Thymus (tissue), 11 donors: ENCODE results near the gene TIGD1. TPM values are rescaled to one million over a fixed set of nuclear protein-coding genes. Genes with fewer than 3 reads are reported as not detected.

ENCODE experiments used
- DNase-seq, 9 donors: peaks; one replicate each; pipeline ENCODE4 v3.0.0-alpha.2; 2013; ENCODE audit warnings: low spot score in 9 of 9, low read depth in 6 of 9, missing footprints in 1 of 9
- H3K27ac ChIP-seq, 2 donors: one replicate each; pipeline ENCODE4 v1.5.1; 2013; ENCODE audit warnings: control low read depth in 1 of 2, low read depth in 1 of 2, low read length in 1 of 2, mild to moderate bottlenecking in 1 of 2, moderate library complexity in 1 of 2
- H3K27me3 ChIP-seq, 2 donors: one replicate each; pipeline ENCODE4 v1.5.1; 2013; ENCODE audit warnings: low read length in 1 of 2; ENCODE audit not compliant: control insufficient read depth in 2 of 2, insufficient read depth in 1 of 2
- H3K36me3 ChIP-seq, 2 donors: one replicate each; pipeline ENCODE4 v1.5.1; 2013; ENCODE audit warnings: low read length in 1 of 2, mild to moderate bottlenecking in 1 of 2, moderate library complexity in 1 of 2; ENCODE audit not compliant: control insufficient read depth in 2 of 2, insufficient read depth in 2 of 2
- H3K4me1 ChIP-seq, 2 donors: one replicate each; pipeline ENCODE4 v1.5.1; 2013; ENCODE audit warnings: low read length in 2 of 2; ENCODE audit not compliant: control insufficient read depth in 2 of 2, insufficient read depth in 2 of 2
- H3K4me3 ChIP-seq, 2 donors: one replicate each; pipeline ENCODE4 v1.5.1; 2013; ENCODE audit warnings: low read length in 2 of 2, control low read depth in 1 of 2, mild to moderate bottlenecking in 1 of 2
- H3K9me3 ChIP-seq, 2 donors: one replicate each; pipeline ENCODE4 v1.5.1; 2013; ENCODE audit warnings: low read length in 1 of 2, mild to moderate bottlenecking in 1 of 2; ENCODE audit not compliant: control insufficient read depth in 2 of 2, insufficient read depth in 1 of 2
- WGBS: extraction: QIAGEN DNeasy Blood & Tissue Kit; methylation state at CpG from one replicate; pipeline ENCODE4 v1.1.7; 2013; 5-methylcytosine and 5-hydroxymethylcytosine counted together
- polyA plus RNA-seq: library from polyadenylated mRNA; stranded (reverse); fragments of 200-250 nt; gene quantifications from one replicate; pipeline ENCODE4 v1.2.3, GENCODE V29; 2013
- total RNA-seq: library from RNA; stranded (reverse); fragments of 120-200 nt; gene quantifications from one replicate; pipeline ENCODE4 v1.2.4, GENCODE V29; 2013
- donor health status: healthy.

The TIGD1 gene
- total and polyA plus RNA-seq, 2 donors: 8.3 to 16.2 TPM

GRCh38 chr2:232543928-232544631 lies 6.3 kb downstream of the TIGD1 start:
- Histone ChIP-seq H3K27me3 (peaks cover 0 to 17% of the 10 kb centered on the region in 2 donors), H3K4me1 (peaks cover 0 to 2% of the 10 kb centered on the region in 2 donors), H3K27ac (no peak overlapping the region), H3K36me3 (peaks cover 13 to 18% of the 10 kb centered on the region in 2 donors), H3K4me3 (no peak overlapping the region), H3K9me3 (peaks cover 0 to 1% of the 10 kb centered on the region in 2 donors)
- WGBS: 98% methylated on average over 19 of the region's 19 CpGs
- no peak for DNase-seq

GRCh38 chr2:232543491-232543890 lies 6.9 kb downstream of the TIGD1 start:
- H3K36me3 ChIP-seq: peaks cover 13 to 18% of the 10 kb centered on the region in 2 donors
- no peak overlapping the region for H3K27ac ChIP-seq
- 95% methylated on average over 14 of the region's 14 CpGs for WGBS
- peaks cover 0 to 2% of the 10 kb centered on the region in 2 donors for H3K4me1 ChIP-seq
- peaks cover 0 to 1% of the 10 kb centered on the region in 2 donors for H3K9me3 ChIP-seq
- no peak overlapping the region for H3K4me3 ChIP-seq
- no peak for DNase-seq
- H3K27me3 ChIP-seq: peaks cover 0 to 21% of the 10 kb centered on the region in 2 donors

- DNase-seq: no peak
- H3K27ac ChIP-seq: no peak overlapping the region
- peaks cover 0 to 2% of the 10 kb centered on the region in 2 donors for H3K4me1 ChIP-seq
- no peak overlapping the region for H3K4me3 ChIP-seq
- peaks cover 13 to 18% of the 10 kb centered on the region in 2 donors for H3K36me3 ChIP-seq
- H3K27me3 ChIP-seq: peaks cover 0 to 22% of the 10 kb centered on the region in 2 donors
- WGBS: 96% methylated on average over 20 of the region's 20 CpGs
- peaks cover 0 to 1% of the 10 kb centered on the region in 2 donors for H3K9me3 ChIP-seq
These were observed 7.5 kb downstream of the TIGD1 start for GRCh38 chr2:232542715-232543467.

- no peak overlapping the region for H3K4me3 ChIP-seq
- no peak for DNase-seq
- 81% methylated on average over 9 of the region's 9 CpGs for WGBS
- no peak overlapping the region for H3K27ac ChIP-seq
- peaks cover 0 to 25% of the 10 kb centered on the region in 2 donors for H3K27me3 ChIP-seq
- peaks cover 0 to 1% of the 10 kb centered on the region in 2 donors for H3K9me3 ChIP-seq
- peaks cover 0 to 2% of the 10 kb centered on the region in 2 donors for H3K4me1 ChIP-seq
- H3K36me3 ChIP-seq: peaks cover 8 to 11% of the 10 kb centered on the region in 2 donors
These were observed 8.2 kb downstream of the TIGD1 start for GRCh38 chr2:232541961-232542714.

GRCh38 chr2:232541195-232541960 lies 9.0 kb downstream of the TIGD1 start:
- Histone ChIP-seq H3K27ac (no peak overlapping the region), H3K27me3 (peaks cover 0 to 26% of the 10 kb centered on the region in 2 donors), H3K4me3 (no peak overlapping the region), H3K9me3 (peaks cover under 1 to 2% of the 10 kb centered on the region in 2 donors), H3K36me3 (peaks cover 3 to 6% of the 10 kb centered on the region in 2 donors), H3K4me1 (peaks cover 0 to 2% of the 10 kb centered on the region in 2 donors)
- WGBS: 56% methylated on average over 19 of the region's 19 CpGs
- DNase-seq: no peak

- no peak overlapping the region for H3K27ac ChIP-seq
- whole genome bisulfite sequencing: 93% methylated on average over 17 of the region's 17 CpGs
- H3K4me3 ChIP-seq: no peak overlapping the region
- H3K4me1 ChIP-seq: peaks cover 0 to 2% of the 10 kb centered on the region in 2 donors
- H3K36me3 ChIP-seq: peaks cover 0 to 3% of the 10 kb centered on the region in 2 donors
- peaks cover 0 to 26% of the 10 kb centered on the region in 2 donors for H3K27me3 ChIP-seq
- H3K9me3 ChIP-seq: peaks cover 3% of the 10 kb centered on the region in 2 donors
- no peak for DNase-seq
These were observed 9.8 kb downstream of the TIGD1 start for GRCh38 chr2:232540441-232541041.

GRCh38 chr2:232539298-232540231 lies 10.8 kb downstream of the TIGD1 start, which contains the start of gene CHRNG:
Gene CHRNG, plus strand, starts transcription at chr2:232539692. Its CDS starts 56 bp downstream, at chr2:232539748.
- 76% methylated on average over 23 of the region's 23 CpGs for WGBS
- Histone ChIP-seq H3K27me3 (peaks cover 0 to 26% of the 10 kb centered on the region in 2 donors), H3K36me3 (peaks cover 0 to 3% of the 10 kb centered on the region in 2 donors), H3K9me3 (peaks cover 3% of the 10 kb centered on the region in 2 donors), H3K4me1 (peaks cover 0 to 2% of the 10 kb centered on the region in 2 donors), H3K27ac (no peak within 1 kb of the TSS), H3K4me3 (no peak within 1 kb of the TSS)
- DNase-seq: no peak
